ENCODE data around the gene PIK3C2G.

DNA sequence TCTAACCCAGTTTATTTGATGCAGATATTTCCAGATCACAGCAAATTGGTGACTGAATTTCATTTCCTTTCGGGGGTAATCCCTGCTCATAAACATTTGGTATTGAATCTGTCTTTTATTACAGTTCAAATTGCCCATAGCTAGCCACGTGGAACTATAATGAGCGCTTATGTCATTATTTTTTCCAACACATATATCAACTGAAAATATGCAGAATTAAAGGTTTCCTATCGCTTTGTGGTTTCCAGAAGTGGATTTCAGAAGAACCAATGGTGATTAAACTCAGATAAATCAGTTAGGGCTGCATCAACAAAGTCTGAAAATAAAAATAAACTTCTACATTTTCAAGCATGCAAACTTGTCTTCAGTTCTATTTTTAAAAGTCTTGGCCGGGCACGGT, 111.9 kb downstream of the PIK3C2G start:
- TF ChIP-seq CTCF (IDR thresholded peaks at IDR 0.05) (no peak), ZFX (IDR thresholded peaks at IDR 0.05; ENCODE audit: borderline replicate concordance) (no peak)
